Measurements from ENCODE around the gene VCAM1. TPM values are rescaled to one million over a fixed set of nuclear protein-coding genes. Genes with fewer than 3 reads are reported as not detected.

VCAM1 gene
- total RNA-seq, 2 donors from 2014 or later = 6.4 to 7.0 TPM

DNA sequence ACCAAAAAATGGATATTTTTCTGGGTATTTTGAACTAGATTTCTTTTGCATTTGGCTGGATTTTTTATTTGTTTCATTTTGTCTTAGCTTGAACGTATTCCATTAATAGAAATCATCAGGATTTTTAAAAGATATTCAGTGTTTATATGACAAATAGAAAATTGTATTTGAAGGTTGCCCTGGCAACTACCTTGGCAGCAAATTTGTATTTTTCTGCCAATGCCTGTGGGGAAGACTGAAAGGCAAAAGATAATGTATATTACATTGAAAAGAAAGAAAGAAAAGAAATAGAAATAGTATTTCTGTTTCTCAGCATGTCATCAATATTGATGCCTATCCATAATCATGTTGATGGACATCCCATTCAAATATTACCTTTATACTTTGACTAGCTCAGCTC lies 16.8 kb downstream of the VCAM1 start:
- Histone ChIP-seq H3K4me3 (no peak overlapping the region), H3K27ac (no peak overlapping the region), H3K36me3 (peaks cover under 1% of the 10 kb centered on the region), H3K4me1 (peaks cover 0 to 18% of the 10 kb centered on the region in 2 donors), H3K9me3 (no peaks in the 10 kb centered on the region), H3K27me3 (no peaks in the 10 kb centered on the region)
- TF ChIP-seq, protein P1, sequence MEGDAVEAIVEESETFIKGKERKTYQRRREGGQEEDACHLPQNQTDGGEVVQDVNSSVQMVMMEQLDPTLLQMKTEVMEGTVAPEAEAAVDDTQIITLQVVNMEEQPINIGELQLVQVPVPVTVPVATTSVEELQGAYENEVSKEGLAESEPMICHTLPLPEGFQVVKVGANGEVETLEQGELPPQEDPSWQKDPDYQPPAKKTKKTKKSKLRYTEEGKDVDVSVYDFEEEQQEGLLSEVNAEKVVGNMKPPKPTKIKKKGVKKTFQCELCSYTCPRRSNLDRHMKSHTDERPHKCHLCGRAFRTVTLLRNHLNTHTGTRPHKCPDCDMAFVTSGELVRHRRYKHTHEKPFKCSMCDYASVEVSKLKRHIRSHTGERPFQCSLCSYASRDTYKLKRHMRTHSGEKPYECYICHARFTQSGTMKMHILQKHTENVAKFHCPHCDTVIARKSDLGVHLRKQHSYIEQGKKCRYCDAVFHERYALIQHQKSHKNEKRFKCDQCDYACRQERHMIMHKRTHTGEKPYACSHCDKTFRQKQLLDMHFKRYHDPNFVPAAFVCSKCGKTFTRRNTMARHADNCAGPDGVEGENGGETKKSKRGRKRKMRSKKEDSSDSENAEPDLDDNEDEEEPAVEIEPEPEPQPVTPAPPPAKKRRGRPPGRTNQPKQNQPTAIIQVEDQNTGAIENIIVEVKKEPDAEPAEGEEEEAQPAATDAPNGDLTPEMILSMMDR (IDR thresholded peaks at IDR 0.05) = no peak
- DNase-seq (ENCODE audit: low spot score) = no peak

DNA sequence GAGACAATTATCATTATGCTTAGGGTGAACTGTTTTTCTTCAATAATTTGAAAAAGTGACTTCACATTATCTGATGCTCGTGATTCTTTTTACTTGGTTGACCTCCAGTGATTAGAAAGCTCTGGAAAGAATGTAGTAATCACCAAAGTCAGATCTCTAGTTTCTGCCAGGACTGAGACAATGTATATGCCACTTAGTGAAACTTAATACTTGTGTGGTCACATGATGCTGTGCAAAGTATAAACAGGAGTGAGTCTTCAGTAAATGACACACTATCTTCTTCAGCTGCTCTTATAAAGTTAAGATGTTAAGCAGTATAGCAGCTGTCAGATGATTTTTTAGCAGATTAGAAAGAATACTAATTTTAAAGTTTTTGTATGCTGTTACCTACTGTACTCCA lies 17.2 kb downstream of the VCAM1 start:
- peaks cover 0 to 18% of the 10 kb centered on the region in 2 donors for H3K4me1 ChIP-seq
- H3K9me3 ChIP-seq = no peaks in the 10 kb centered on the region
- TF ChIP-seq, protein P1 (IDR thresholded peaks at IDR 0.05) = no peak
- no peak for DNase-seq (ENCODE audit: low spot score)
- no peaks in the 10 kb centered on the region for H3K36me3 ChIP-seq
- no peak overlapping the region for H3K27ac ChIP-seq
- H3K4me3 ChIP-seq = no peak overlapping the region
- no peaks in the 10 kb centered on the region for H3K27me3 ChIP-seq

DNA sequence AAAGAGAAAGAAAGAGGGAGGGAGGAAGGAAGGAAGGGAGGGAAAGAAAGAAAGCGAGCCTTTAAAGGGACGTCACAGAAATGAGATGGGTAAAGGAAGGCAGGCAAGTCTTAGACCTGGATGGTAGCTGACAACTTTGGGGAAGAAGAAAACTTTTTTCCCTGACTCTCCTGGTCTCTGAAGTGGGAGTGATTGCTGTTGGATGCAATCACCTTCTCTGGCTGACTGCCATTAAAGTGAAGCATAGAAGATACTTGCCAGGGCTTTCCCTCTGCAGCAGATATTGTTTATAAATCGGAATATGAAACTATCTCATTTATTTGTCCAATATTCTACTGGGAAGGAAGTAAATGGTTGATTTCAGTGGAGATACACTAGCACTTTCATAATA lies 27.0 kb downstream of the VCAM1 start:
- no peaks in the 10 kb centered on the region for H3K9me3 ChIP-seq
- H3K36me3 ChIP-seq = no peaks in the 10 kb centered on the region
- TF ChIP-seq, protein P1 (IDR thresholded peaks at IDR 0.05) = no peak
- H3K4me3 ChIP-seq = no peak overlapping the region
- H3K4me1 ChIP-seq = no peaks in the 10 kb centered on the region
- H3K27ac ChIP-seq = no peak overlapping the region
- no peaks in the 10 kb centered on the region for H3K27me3 ChIP-seq
- no peak for DNase-seq (ENCODE audit: low spot score)

DNA sequence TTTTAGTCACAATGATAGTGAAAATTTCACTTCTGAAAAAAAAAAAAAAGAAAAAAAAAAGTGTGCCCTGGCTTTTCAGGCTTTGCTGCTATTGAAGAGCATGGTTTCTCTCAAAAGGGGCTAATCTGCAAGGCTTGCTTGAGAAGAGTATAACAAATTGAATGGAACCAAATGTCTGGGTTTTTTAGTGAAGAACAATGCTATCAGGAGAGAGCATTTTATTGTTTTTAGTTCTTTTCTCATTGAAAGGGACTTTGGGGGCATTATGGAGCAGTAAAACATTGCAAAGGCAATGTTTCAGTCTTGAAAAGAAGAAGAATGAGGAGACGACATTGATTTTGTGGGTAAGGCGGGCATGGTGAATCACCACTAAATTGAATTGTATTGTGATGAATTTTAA lies 28.2 kb downstream of the VCAM1 start:
- Histone ChIP-seq H3K27ac (no peak overlapping the region), H3K27me3 (no peaks in the 10 kb centered on the region), H3K4me1 (no peaks in the 10 kb centered on the region), H3K36me3 (no peaks in the 10 kb centered on the region), H3K4me3 (no peak overlapping the region), H3K9me3 (no peaks in the 10 kb centered on the region)
- no peak for DNase-seq (ENCODE audit: low spot score)
- TF ChIP-seq, protein P1 (IDR thresholded peaks at IDR 0.05) = no peak

DNA sequence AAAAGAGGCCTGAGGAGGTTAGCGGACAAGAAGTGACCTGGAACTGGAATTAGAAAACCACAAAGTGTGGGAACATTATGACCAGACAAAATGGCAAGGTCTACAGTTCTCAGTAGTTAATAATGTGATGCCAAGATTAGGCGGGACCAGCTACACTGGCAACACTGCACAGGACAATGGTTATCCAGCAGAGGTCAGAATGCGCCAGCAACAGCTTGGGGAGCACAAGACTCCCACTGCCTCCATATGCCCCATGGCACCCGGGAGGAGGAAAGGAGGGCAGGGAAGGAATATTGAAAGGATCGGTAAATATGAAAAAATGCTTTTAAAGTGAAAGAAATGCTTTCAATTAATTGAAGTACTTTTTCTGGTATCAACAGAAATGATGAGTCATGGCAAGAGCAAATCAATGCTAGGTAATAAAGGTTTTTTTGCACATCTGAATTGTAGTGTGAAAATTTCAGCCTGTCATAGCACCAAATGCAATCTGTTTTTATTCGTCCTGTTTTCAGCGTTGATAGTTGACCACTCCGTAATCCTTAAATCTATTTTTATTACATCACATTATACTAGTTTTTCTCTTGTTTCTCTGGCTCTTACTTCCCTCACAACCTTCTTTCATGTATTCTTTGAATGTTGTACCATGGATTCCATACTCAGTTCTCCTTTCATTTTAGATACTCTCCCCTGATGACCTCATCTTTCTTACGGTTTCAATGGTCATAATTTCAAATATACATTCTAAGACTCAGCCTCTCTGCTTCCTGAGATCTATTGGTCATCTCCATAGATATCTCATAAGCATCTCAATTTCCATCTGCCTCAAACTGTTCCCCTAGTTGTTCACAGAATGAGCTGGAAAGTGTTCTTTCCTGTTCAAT lies 30.7 kb downstream of the VCAM1 start:
- H3K9me3 ChIP-seq = no peaks in the 10 kb centered on the region
- no peaks in the 10 kb centered on the region for H3K4me1 ChIP-seq
- no peaks in the 10 kb centered on the region for H3K27me3 ChIP-seq
- TF ChIP-seq, protein P1 (IDR thresholded peaks at IDR 0.05) = no peak
- no peaks in the 10 kb centered on the region for H3K36me3 ChIP-seq
- no peak for DNase-seq (ENCODE audit: low spot score)
- H3K27ac ChIP-seq = no peak overlapping the region
- H3K4me3 ChIP-seq = no peak overlapping the region

Measured in right atrium auricular region (tissue), 2 donors.